Fibroblast of villous mesenchyme (primary cell): ENCODE measurements around the gene KRTAP1-4. TPM values are rescaled to one million over a fixed set of nuclear protein-coding genes. Genes with fewer than 3 reads are reported as not detected.
"Not testable (repeated sequence)": the region's sequence is repeated elsewhere in the genome, so short reads cannot be mapped to it uniquely, and the experiment has no call there.

ENCODE experiments used
- DNase-seq: peaks from one replicate; pipeline ENCODE4 v3.0.0-alpha.2; 2010; ENCODE audit warnings: low read depth
- H3K4me3 ChIP-seq: 2 replicates; pipeline ENCODE4 v1.5.1; 2011; ENCODE audit warnings: low read depth, mild to moderate bottlenecking, low read length
- CTCF ChIP-seq: IDR thresholded peaks from 2 replicates; pipeline ENCODE4 v1.5.1; 2012; ENCODE audit warnings: low read depth, mild to moderate bottlenecking, low read length; ENCODE audit not compliant: insufficient read depth
- total RNA-seq: library from RNA; depleted of rRNA; stranded (reverse); fragments of >200 nt; gene quantifications from 2 replicates; pipeline ENCODE4 v1.2.3, GENCODE V29; 2012

The KRTAP1-4 gene
- total RNA-seq, 1 donor: not detected

- peak; percentile 93 for DNase-seq
- TF ChIP-seq CTCF: no peak
- H3K4me3 ChIP-seq: no peak within 1 kb of the TSS
Measured at GRCh38 chr17:41065829-41066624, 36.0 kb upstream of the KRTAP1-4 start, which contains the start of gene KRTAP2-4. KRTAP2-4 (minus strand) TSS chr17:41065879; CDS start chr17:41065845, 34 bp downstream.

- not testable (repeated sequence) for DNase-seq, H3K4me3 ChIP-seq
Measured at GRCh38 chr17:41065016-41065689, 35.2 kb upstream of the KRTAP1-4 start.

- TF ChIP-seq CTCF: no peak
- no peak for DNase-seq
- no peak overlapping the region for H3K4me3 ChIP-seq
Measured at GRCh38 chr17:41064301-41064700, 34.3 kb upstream of the KRTAP1-4 start.

GRCh38 chr17:41063449-41063848, 33.5 kb upstream of the KRTAP1-4 start:
- H3K4me3 ChIP-seq: no peak overlapping the region
- no peak for DNase-seq

GRCh38 chr17:41061964-41062363, 32.0 kb upstream of the KRTAP1-4 start:
- H3K4me3 ChIP-seq: no peak overlapping the region
- DNase-seq: peak; percentile 78
- no peak for TF ChIP-seq CTCF

More at GRCh38 chr17:41063449-41063848, 33.5 kb upstream of the KRTAP1-4 start:
- TF ChIP-seq CTCF: no peak

- no peak within 1 kb of the TSS for H3K4me3 ChIP-seq
- DNase-seq: peak; percentile 73
- TF ChIP-seq CTCF: no peak
Measured at GRCh38 chr17:41060052-41060604, 30.1 kb upstream of the KRTAP1-4 start, which contains the start of gene KRTAP2-3. KRTAP2-3 (minus strand) TSS chr17:41060114; CDS start chr17:41060050, 64 bp downstream.

GRCh38 chr17:41059276-41060051, 29.5 kb upstream of the KRTAP1-4 start:
- peak; percentile 88 for DNase-seq
- not testable (repeated sequence) for H3K4me3 ChIP-seq
